Stomach smooth muscle (tissue), 2 donors: ENCODE data around the gene IL1RL2.

Source experiments
- H3K27ac ChIP-seq: one replicate; pipeline ENCODE4 v1.7.0; 2013; ENCODE audit warnings: mild to moderate bottlenecking, low read length, inconsistent platforms
- H3K27me3 ChIP-seq, 2 donors: one replicate each; pipeline ENCODE4 v1.7.0; 2013; ENCODE audit warnings: low read length in 2 of 2; ENCODE audit not compliant: insufficient read depth in 2 of 2, control insufficient read depth in 1 of 2
- H3K36me3 ChIP-seq, 2 donors: one replicate each; pipeline ENCODE4 v1.7.0; 2013; ENCODE audit warnings: low read length in 2 of 2; ENCODE audit not compliant: control insufficient read depth in 2 of 2, insufficient read depth in 2 of 2
- H3K4me1 ChIP-seq: one replicate; pipeline ENCODE4 v1.7.0; 2013; ENCODE audit warnings: low read length; ENCODE audit not compliant: control insufficient read depth, insufficient read depth
- H3K4me3 ChIP-seq, 2 donors: one replicate each; pipeline ENCODE4 v1.7.0; 2013; ENCODE audit warnings: low read length in 2 of 2
- H3K9ac ChIP-seq, 2 donors: one replicate each; pipeline ENCODE4 v1.7.0; 2013; ENCODE audit warnings: low read length in 2 of 2, mild to moderate bottlenecking in 1 of 2
- H3K9me3 ChIP-seq, 2 donors: one replicate each; pipeline ENCODE4 v1.7.0; 2013; ENCODE audit warnings: low read length in 2 of 2; ENCODE audit not compliant: control insufficient read depth in 2 of 2
- donor health status: healthy.
- donor health status: Pancreatic carcinoma.

IL1RL2 gene

DNA sequence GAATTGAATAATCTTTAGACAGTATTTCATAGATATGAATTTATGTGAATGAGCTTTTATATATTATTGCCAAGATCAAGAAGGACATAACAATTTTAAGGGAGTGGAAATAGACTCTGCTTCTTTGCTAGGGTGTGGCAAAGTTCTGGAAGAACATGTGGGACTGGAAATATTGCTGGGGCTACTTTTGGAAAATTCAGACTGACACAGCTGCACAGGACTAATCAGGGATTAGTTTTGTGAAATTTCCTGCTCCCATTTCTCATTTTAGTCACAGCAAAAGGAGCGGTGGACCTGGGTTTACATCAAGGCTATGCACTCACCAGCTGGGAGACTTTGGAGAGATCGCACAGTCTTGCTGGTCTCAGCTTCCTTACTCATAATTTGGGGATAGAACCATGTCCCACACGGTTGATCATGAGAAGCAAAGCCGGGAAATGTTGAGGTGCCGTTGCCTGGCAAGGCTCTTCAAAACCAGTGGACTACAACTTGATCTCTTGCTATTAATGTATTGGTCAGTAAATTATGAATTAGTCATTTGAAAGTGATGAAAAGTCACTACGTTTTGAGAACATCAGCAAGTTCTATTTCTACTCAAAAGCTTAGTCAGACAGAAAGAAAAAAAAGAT lies 42.4 kb downstream of the IL1RL2 start:
- Histone ChIP-seq H3K9me3 (no peaks in the 10 kb centered on the region), H3K4me3 (no peak overlapping the region), H3K36me3 (no peaks in the 10 kb centered on the region), H3K27me3 (no peaks in the 10 kb centered on the region), H3K9ac (no peak overlapping the region), H3K4me1 (peaks cover 11% of the 10 kb centered on the region), H3K27ac (no peak overlapping the region)

DNA sequence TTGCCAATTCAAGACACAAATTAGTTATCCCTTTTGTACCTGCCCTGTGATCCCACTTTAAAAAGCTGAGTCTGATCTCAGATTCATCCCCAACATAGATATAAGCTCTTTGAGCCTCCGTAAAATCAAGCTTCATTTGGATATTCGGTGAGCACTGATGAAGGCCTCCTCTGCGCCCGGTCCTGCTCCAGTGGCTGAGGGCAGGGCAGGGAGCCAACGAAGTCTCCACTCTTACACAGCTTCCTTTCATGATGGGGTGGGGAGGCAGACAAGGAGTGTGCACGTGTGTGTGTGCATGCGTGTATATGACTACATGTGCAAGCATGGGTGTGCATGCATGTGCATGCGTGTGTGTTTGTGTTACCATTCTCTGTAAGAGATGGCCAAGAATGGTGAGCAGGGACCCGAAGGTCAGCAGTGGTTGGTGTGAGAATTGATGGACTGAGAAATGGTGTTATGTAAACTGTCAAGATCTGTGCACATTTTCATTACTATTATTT lies 43.6 kb downstream of the IL1RL2 start:
- Histone ChIP-seq H3K27ac (no peak overlapping the region), H3K36me3 (no peaks in the 10 kb centered on the region), H3K27me3 (no peaks in the 10 kb centered on the region), H3K4me3 (no peak overlapping the region), H3K4me1 (peaks cover 11% of the 10 kb centered on the region), H3K9me3 (no peaks in the 10 kb centered on the region), H3K9ac (no peak overlapping the region)

DNA sequence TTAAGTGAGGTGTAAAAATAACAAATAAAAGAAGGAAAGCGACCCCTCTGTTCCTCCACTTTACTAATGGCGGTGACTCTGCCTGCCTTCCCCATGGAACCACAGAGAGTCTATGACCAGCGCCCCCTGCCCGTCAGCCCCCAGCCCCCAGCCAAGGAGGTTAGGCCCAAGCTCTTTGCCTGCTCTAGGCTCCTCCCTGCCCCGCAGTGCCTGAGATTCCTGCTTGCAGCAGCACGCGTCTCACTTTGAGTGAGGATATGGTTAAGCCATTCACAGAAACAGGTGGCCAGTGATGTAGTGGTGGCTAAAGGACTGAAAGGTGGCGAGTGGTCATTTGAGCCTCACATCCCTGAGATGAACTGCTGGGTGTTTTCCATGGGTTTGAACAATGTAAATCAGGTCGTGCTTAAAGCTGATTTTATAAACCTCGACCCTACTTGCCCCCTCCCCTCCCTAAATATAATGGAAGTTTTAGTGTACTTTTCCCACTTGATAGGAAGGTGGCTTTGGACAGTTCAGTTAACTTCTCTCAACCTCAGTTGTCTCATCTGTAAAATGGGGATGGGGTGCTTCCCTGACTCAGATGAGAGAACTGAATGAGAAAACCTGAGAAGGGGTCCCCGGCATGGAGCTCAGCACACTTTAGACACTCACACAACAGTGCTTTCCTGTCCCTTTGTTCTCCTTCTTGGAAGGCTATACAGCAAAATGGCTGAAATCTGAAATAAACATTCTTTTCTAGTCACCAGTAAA lies 46.5 kb downstream of the IL1RL2 start:
- Histone ChIP-seq H3K27me3 (no peaks in the 10 kb centered on the region), H3K4me1 (no peaks in the 10 kb centered on the region), H3K27ac (no peak overlapping the region), H3K9ac (no peak overlapping the region), H3K36me3 (no peaks in the 10 kb centered on the region), H3K4me3 (no peak overlapping the region), H3K9me3 (no peaks in the 10 kb centered on the region)

GRCh38 chr2:102235042-102235473 lies 48.2 kb downstream of the IL1RL2 start:
- H3K27me3 ChIP-seq = no peaks in the 10 kb centered on the region
- no peaks in the 10 kb centered on the region for H3K9me3 ChIP-seq
- no peaks in the 10 kb centered on the region for H3K36me3 ChIP-seq
- H3K4me3 ChIP-seq = no peak overlapping the region
- no peaks in the 10 kb centered on the region for H3K4me1 ChIP-seq
- H3K27ac ChIP-seq = no peak overlapping the region
- H3K9ac ChIP-seq = no peak overlapping the region

DNA sequence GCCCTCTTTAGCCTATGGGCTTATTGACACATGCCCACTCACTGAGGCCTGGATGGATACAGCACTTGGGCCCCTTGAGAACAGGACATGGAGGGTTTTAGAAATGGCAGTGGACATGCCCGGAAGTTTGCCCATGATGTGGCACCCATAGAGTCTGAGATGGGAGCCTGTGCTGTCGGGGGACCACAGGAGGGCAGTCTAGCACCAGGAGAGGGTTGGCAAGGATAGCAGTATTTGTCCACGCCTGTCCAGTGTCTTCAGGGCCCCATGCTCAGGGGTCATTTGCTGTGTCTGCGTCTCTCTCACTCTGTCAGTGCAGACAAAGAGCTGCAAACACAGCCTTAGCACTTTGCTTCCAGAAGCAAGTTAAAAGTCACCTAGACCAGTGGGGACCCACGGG lies 48.7 kb downstream of the IL1RL2 start:
- Histone ChIP-seq H3K27ac (no peak overlapping the region), H3K27me3 (no peaks in the 10 kb centered on the region), H3K9ac (no peak overlapping the region), H3K9me3 (no peaks in the 10 kb centered on the region), H3K4me3 (no peak overlapping the region), H3K4me1 (peaks cover 1% of the 10 kb centered on the region), H3K36me3 (no peaks in the 10 kb centered on the region)

GRCh38 chr2:102236132-102236531 lies 49.3 kb downstream of the IL1RL2 start:
- no peaks in the 10 kb centered on the region for H3K9me3 ChIP-seq
- peaks cover 5% of the 10 kb centered on the region for H3K4me1 ChIP-seq
- no peaks in the 10 kb centered on the region for H3K36me3 ChIP-seq
- no peak overlapping the region for H3K27ac ChIP-seq
- no peak overlapping the region for H3K9ac ChIP-seq
- no peak overlapping the region for H3K4me3 ChIP-seq
- H3K27me3 ChIP-seq = no peaks in the 10 kb centered on the region

DNA sequence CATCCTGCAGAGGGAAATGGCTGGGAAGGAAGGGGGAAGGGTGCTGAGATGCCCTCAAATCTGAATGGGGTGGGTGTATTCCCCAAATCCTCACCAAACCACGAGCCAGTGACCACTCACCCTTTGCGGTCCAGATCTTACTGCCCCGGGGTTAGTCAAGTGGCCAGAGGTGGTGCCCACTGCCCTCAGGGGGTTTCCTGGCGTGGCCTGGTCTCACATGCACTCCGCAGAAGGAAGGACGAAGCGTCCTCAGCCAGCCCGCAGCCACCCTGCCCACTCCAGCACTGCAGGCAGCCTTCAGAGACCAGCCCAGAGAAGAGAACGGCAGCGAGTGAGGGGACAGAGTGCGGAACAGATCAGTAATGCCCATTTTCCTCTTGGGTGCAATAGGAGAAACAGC lies 50.4 kb downstream of the IL1RL2 start:
- no peak overlapping the region for H3K27ac ChIP-seq
- no peak overlapping the region for H3K9ac ChIP-seq

DNA sequence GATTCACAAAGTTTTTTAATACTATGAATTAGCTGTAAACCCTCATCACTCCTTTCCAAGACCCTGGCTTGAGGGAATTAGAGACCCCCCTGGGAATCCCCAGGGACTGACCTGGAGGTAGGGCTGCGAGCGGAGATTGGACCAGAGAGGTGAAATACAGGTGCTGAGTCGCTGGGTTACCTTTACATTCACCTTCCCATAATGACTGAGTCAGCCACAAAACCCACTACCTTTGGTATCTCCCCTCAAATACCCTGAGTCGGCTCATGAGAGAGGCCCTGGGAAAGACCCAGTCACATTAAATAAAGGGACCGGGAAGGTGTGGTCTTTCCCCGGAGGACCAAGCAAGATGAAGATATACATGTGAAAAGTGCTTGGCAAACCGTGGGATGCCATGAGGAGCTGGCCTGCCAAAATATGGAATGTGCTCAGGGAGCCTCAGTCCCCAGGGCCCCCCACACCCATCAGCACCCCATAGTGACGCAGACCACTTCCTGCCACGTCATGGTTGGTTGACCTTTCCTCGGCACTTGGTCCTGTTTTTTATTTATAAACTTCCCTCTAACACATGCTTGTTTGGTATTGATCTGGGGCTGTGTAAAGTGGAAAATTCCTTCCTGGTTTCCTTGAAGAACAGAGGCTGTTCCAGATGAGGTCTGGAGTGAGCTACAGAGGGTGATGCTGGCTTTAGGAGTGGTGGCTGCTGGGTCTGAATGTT lies 51.4 kb downstream of the IL1RL2 start:
- H3K27ac ChIP-seq = no peak overlapping the region
- no peaks in the 10 kb centered on the region for H3K9me3 ChIP-seq
- H3K4me3 ChIP-seq = no peak overlapping the region
- H3K36me3 ChIP-seq = no peaks in the 10 kb centered on the region
- no peak overlapping the region for H3K9ac ChIP-seq
- H3K4me1 ChIP-seq = peaks cover 5% of the 10 kb centered on the region
- H3K27me3 ChIP-seq = no peaks in the 10 kb centered on the region

More for the DNA sequence above, 50.4 kb downstream of the IL1RL2 start:
- H3K36me3 ChIP-seq = no peaks in the 10 kb centered on the region
- no peaks in the 10 kb centered on the region for H3K9me3 ChIP-seq
- H3K4me3 ChIP-seq = no peak overlapping the region
- peaks cover 5% of the 10 kb centered on the region for H3K4me1 ChIP-seq
- no peaks in the 10 kb centered on the region for H3K27me3 ChIP-seq

DNA sequence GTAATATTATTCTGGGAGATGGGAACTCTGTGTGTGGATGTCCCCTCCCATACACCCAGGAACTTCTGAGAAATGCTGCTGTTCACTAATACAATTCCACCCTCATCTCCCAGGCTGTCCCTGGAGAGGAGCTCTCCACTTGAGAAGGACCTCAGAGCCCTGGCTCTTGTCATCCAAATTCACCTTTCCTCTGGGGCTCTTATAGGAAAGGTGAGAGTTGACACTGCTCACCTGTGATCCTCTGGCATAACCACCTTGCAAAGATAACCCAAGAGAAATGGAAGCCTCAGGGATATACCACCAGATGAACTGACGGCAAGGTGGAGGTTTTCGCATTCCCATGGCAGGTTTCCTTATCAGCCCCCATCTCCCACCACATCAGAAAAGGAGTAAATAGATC lies 52.0 kb downstream of the IL1RL2 start:
- Histone ChIP-seq H3K27ac (no peak overlapping the region), H3K36me3 (no peaks in the 10 kb centered on the region), H3K9me3 (no peaks in the 10 kb centered on the region), H3K9ac (no peak overlapping the region), H3K27me3 (no peaks in the 10 kb centered on the region), H3K4me1 (peaks cover 5% of the 10 kb centered on the region), H3K4me3 (no peak overlapping the region)

GRCh38 chr2:102239344-102239743 lies 52.5 kb downstream of the IL1RL2 start:
- Histone ChIP-seq H3K27ac (no peak overlapping the region), H3K36me3 (no peaks in the 10 kb centered on the region), H3K4me1 (peaks cover 5% of the 10 kb centered on the region), H3K4me3 (no peak overlapping the region), H3K9me3 (no peaks in the 10 kb centered on the region), H3K27me3 (no peaks in the 10 kb centered on the region), H3K9ac (no peak overlapping the region)
